HepG2 (cell line): ENCODE data around the gene NCOA4. TPM values are rescaled to one million over a fixed set of nuclear protein-coding genes. Genes with fewer than 3 reads are reported as not detected.

Source experiments
- ATAC-seq: fragments of 200-7000 bp; cut with Tn5 transposase; 3 replicates; pipeline ENCODE4 v1.9.1; 2020; ENCODE audit warnings: mild to moderate bottlenecking, moderate library complexity
- BruUV-seq: library from RNA; stranded (reverse); fragments of 400-500 nt; replicated peaks from 2 replicates; lab custom pipeline; 2021; lab: Mats Ljungman, UMichigan
- CTCF ChIA-PET: fragments of 300-600 bp; formaldehyde crosslinking; extraction: SDS; loops from one replicate; lab custom pipeline; 2021; ENCODE audit warnings: low total read pairs, inconsistent platforms, low intra/inter-chr PET ratio; lab: Yijun Ruan, JAX
- POLR2A ChIA-PET: fragments of 350-600 bp; sonication (Branson Sonifier 250); formaldehyde crosslinking; loops from one replicate; lab custom pipeline; 2020; ENCODE audit warnings: antibody characterized with exemption, inconsistent platforms; lab: Yijun Ruan, JAX
- DNase-seq: peaks from one replicate; pipeline ENCODE4 v3.0.0-alpha.2; 2015; ENCODE audit warnings: low spot score
- FAIRE-seq: peaks from 3 replicates; lab custom pipeline; 2011; peaks lifted over from hg19 to GRCh38; lab: Jason Lieb, UNC
- H2AFZ ChIP-seq: one replicate; pipeline ENCODE4 v1.6.1; 2011; ENCODE audit warnings: low read length, inconsistent platforms
- H3K27ac ChIP-seq: fragments of 300-600 bp; 3 replicates; pipeline ENCODE4 v1.8.0; 2011; ENCODE audit warnings: mixed run types, mild to moderate bottlenecking, mixed read lengths, low read length, inconsistent platforms; ENCODE audit not compliant: insufficient read depth; ENCODE audit errors: extremely low read length
- H3K27me3 ChIP-seq, 2 experiments: fragments of 200-600 bp in 1 of 2; 2 replicates in 1 of 2; 3 replicates in 1 of 2; pipeline versions ENCODE4 v1.6.0 to v1.8.0; 2011; ENCODE audit warnings: low read length in 2 of 2, mild to moderate bottlenecking in 2 of 2, moderate library complexity in 2 of 2, inconsistent platforms in 1 of 2; ENCODE audit not compliant: insufficient read depth in 2 of 2, control insufficient read depth in 1 of 2
- H3K36me3 ChIP-seq, 2 experiments: fragments of 200-600 bp in 1 of 2; replicated peaks in 1 of 2; 2 replicates in 1 of 2; 3 replicates in 1 of 2; pipeline versions ENCODE4 v1.5.1 to v1.8.0; 2011; ENCODE audit warnings: low read length in 2 of 2, inconsistent platforms in 1 of 2; ENCODE audit not compliant: insufficient read depth in 2 of 2, control insufficient read depth in 1 of 2
- H3K4me1 ChIP-seq: 2 replicates; pipeline ENCODE4 v1.5.1; 2012; ENCODE audit warnings: low read length, inconsistent platforms; ENCODE audit not compliant: insufficient read depth
- H3K4me2 ChIP-seq: 2 replicates; pipeline ENCODE4 v1.6.0; 2011; ENCODE audit warnings: low read depth, low read length, inconsistent platforms
- H3K4me3 ChIP-seq, 3 experiments: fragments of 200-600 bp in 1 of 3; sonication (generic), shearing (Covaris generic) in 1 of 3; replicated peaks in 1 of 3; 2 replicates each; pipeline ENCODE4 v1.5.1; 2011 to 2016; ENCODE audit warnings: low read length in 3 of 3, inconsistent platforms in 2 of 3, low read depth in 2 of 3, mild to moderate bottlenecking in 2 of 3, control low read depth in 1 of 3, mixed read lengths in 1 of 3; ENCODE audit not compliant: insufficient read depth in 1 of 3
- H3K79me2 ChIP-seq: one replicate; pipeline ENCODE4 v1.6.1; 2011; ENCODE audit warnings: low read length, inconsistent platforms; ENCODE audit not compliant: insufficient read depth
- H3K9ac ChIP-seq: 2 replicates; pipeline ENCODE4 v1.6.0; 2011; ENCODE audit warnings: mild to moderate bottlenecking, low read depth, low read length, inconsistent platforms; ENCODE audit not compliant: insufficient read depth
- H3K9me3 ChIP-seq: 2 replicates; pipeline ENCODE4 v1.5.1; 2012; ENCODE audit warnings: mild to moderate bottlenecking, low read length
- H4K20me1 ChIP-seq: 2 replicates; pipeline ENCODE4 v1.6.0; 2011; ENCODE audit warnings: inconsistent platforms, mild to moderate bottlenecking, low read length, moderate library complexity; ENCODE audit not compliant: insufficient read depth
- DNMT3B ChIP-seq: conservative IDR thresholded peaks from 2 replicates; pipeline ENCODE4 v1.6.1; 2016; ENCODE audit warnings: missing biosample characterization, control low read depth
- ELF4 ChIP-seq: sonication (generic); formaldehyde crosslinking; IDR thresholded peaks from 2 replicates; pipeline ENCODE4 v1.5.0; 2020; ENCODE audit warnings: missing genetic modification reagents, mild to moderate bottlenecking, moderate library complexity, borderline replicate concordance
- HCFC1 ChIP-seq: fragments of 150-350 bp; IDR thresholded peaks from 2 replicates; pipeline ENCODE4 v1.6.1; 2014; ENCODE audit warnings: low read depth, low read length
- PHF8 ChIP-seq: sonication (generic); formaldehyde crosslinking; IDR thresholded peaks from 2 replicates; pipeline ENCODE4 v1.5.0; 2020; ENCODE audit warnings: missing genetic modification reagents
- SMAD1 ChIP-seq: sonication (generic); formaldehyde crosslinking; IDR thresholded peaks from 2 replicates; pipeline ENCODE4 v1.4.0; 2020; ENCODE audit warnings: missing genetic modification reagents, low read depth, mild to moderate bottlenecking, borderline replicate concordance
- THYN1 ChIP-seq: sonication (generic); formaldehyde crosslinking; IDR thresholded peaks from 2 replicates; pipeline ENCODE4 v1.8.1; 2023; ENCODE audit warnings: low read depth, mild to moderate bottlenecking, moderate library complexity, missing genetic modification reagents, borderline replicate concordance
- ZNF207 ChIP-seq: fragments of 450-650 bp; IDR thresholded peaks from 2 replicates; pipeline ENCODE4 v1.6.1; 2016; ENCODE audit warnings: antibody characterized with exemption, borderline replicate concordance
- ZNF546 ChIP-seq: sonication (generic); formaldehyde crosslinking; conservative IDR thresholded peaks from 2 replicates; pipeline ENCODE4 v1.8.1; 2023; ENCODE audit warnings: mild to moderate bottlenecking, missing genetic modification reagents
- ZNF564 ChIP-seq: sonication (generic); formaldehyde crosslinking; IDR thresholded peaks from 2 replicates; pipeline ENCODE4 v1.8.1; 2023; ENCODE audit warnings: mild to moderate bottlenecking, missing genetic modification reagents
- ZNF660 ChIP-seq: sonication (generic); formaldehyde crosslinking; IDR thresholded peaks from 2 replicates; pipeline ENCODE4 v1.5.1; 2020; ENCODE audit warnings: mild to moderate bottlenecking, low read depth, missing genetic modification reagents, borderline replicate concordance
- WGBS: methylation state at CpG from one replicate; pipeline ENCODE4 v1.1.6; 2017; ENCODE audit warnings: low lambda C conversion rate; 5-methylcytosine and 5-hydroxymethylcytosine counted together
- in situ Hi-C: cut with HindIII; loops from 2 replicates; pipeline ENCODE4 v1.10.0; 2017; ENCODE audit warnings: low pct_unique_long_range_greater_than_20kb; ENCODE audit not compliant: extremely low pct_ligation_motif_present
- intact Hi-C: fragments of 100-400 bp; cut with micrococcal nuclease; formaldehyde crosslinking; loops from one replicate; pipeline ENCODE4 v1.10.0; 2022; ENCODE audit not compliant: unreplicated experiment
- polyA plus RNA-seq, 8 experiments: library from polyadenylated mRNA; depleted of rRNA in 3 of 8; stranded (reverse) in 7 of 8; unstranded in 1 of 8; fragments of >200 nt; fragmentation: Illumina TruSeq in 4 of 8; extraction: Trizol in 4 of 8; gene quantifications; 2 replicates each; pipeline versions ENCODE4 v1.2.1 to v1.2.3, GENCODE V29; 2011 to 2016; ENCODE audit warnings: low read depth in 4 of 8, missing spikeins in 1 of 8, mixed read lengths in 1 of 8; ENCODE audit not compliant: insufficient read depth in 1 of 8
- total RNA-seq, 5 experiments: library from RNA; depleted of rRNA; stranded (reverse); fragments of >200 nt; fragmentation: Illumina TruSeq; extraction: Trizol; gene quantifications; 2 replicates each; pipeline ENCODE4 v1.2.3, GENCODE V29; 2016; ENCODE audit warnings: low read depth in 1 of 5
- TF ChIP-seq, protein P1 (sequence below): sonication (generic); formaldehyde crosslinking; IDR thresholded peaks from 2 replicates; pipeline ENCODE4 v1.8.0; 2022; ENCODE audit warnings: mild to moderate bottlenecking, missing genetic modification reagents
- TF ChIP-seq, protein P2 (sequence below): sonication (generic); formaldehyde crosslinking; IDR thresholded peaks from 2 replicates; pipeline ENCODE4 v1.9.0; 2022; ENCODE audit warnings: low read depth, missing genetic modification reagents
- TF ChIP-seq, protein P3 (sequence below): sonication (generic); formaldehyde crosslinking; IDR thresholded peaks from 2 replicates; pipeline ENCODE4 v1.4.0; 2020; ENCODE audit warnings: missing genetic modification reagents, borderline replicate concordance
- TF ChIP-seq, protein P4 (sequence below): sonication (generic); formaldehyde crosslinking; IDR thresholded peaks from 2 replicates; pipeline ENCODE4 v1.5.0; 2020; ENCODE audit warnings: mild to moderate bottlenecking, missing genetic modification reagents

Gene NCOA4
- total and polyA plus RNA-seq, 2 of the 13 experiments (the other 11 are each of a cell fraction or from before 2014, with no cell fraction given), result 306 to 400 TPM

DNA sequence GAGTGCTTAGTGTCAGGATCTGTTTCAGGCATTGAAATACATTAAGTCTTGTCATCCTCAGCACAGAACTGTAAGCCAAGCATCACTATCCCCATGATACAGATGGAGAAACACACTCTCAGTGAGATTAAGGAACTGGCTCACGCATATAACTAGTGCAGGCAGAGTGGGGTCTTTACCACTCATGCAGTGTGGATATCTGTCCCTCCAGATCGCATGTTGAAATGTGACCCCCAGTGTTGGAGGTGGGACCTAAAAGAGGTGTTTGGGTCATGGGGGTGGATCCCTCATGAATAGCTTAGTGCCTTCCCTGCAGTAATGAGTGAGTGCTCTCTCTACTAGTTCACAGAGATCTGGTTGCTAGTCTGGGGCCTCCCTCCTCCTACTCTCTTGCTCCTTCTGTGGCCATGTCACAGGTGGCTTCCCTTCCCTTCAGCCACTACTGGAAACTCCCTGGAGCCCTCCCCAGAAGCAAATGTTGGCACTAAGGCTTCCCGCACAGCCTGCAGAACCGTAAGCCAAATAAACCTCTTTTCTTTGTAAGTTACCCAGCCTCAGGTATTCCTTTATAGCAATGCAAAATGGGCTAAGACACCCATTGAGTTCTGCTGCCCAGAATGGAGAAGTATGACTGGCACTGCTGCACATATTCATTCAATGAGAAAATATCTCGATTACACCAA lies 47.4 kb upstream of the NCOA4 start:
- Histone ChIP-seq H3K79me2 (no peaks in the 10 kb centered on the region), H3K4me3 (no peak overlapping the region), H4K20me1 (no peaks in the 10 kb centered on the region), H3K9ac (no peak overlapping the region), H3K4me1 (peaks cover 47% of the 10 kb centered on the region), H2AFZ (no peak overlapping the region), H3K27ac (no peak overlapping the region), H3K36me3 (no peaks in the 10 kb centered on the region), H3K27me3 (no peaks in the 10 kb centered on the region; a peak in 1 of 5 replicates), H3K9me3 (0 out of 2 replicates have a peak, but pooled peaks cover 7% of the 10 kb centered on the region), H3K4me2 (peak overlapping the region; percentile 8; the same call in 1 of the 2 replicates)
- DNase-seq (no peak), FAIRE-seq (no peak), ATAC-seq (peak; percentile 60)
- 48% methylated on average over 5 of the region's 5 CpGs for WGBS
- ChIA-PET POLR2A (no interaction called here), CTCF (no interaction called here)
- intact Hi-C loops (no loop called here), in situ Hi-C loops (no loop called here)
- TF ChIP-seq SMAD1 (CRISPR knock-in tag), result no peak
- TF ChIP-seq ZNF564, result no peak
- TF ChIP-seq, protein P1, sequence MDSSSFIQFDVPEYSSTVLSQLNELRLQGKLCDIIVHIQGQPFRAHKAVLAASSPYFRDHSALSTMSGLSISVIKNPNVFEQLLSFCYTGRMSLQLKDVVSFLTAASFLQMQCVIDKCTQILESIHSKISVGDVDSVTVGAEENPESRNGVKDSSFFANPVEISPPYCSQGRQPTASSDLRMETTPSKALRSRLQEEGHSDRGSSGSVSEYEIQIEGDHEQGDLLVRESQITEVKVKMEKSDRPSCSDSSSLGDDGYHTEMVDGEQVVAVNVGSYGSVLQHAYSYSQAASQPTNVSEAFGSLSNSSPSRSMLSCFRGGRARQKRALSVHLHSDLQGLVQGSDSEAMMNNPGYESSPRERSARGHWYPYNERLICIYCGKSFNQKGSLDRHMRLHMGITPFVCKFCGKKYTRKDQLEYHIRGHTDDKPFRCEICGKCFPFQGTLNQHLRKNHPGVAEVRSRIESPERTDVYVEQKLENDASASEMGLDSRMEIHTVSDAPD (CRISPR knock-in tag), result no peak
- no peak for TF ChIP-seq PHF8 (CRISPR knock-in tag)
- TF ChIP-seq THYN1, result no peak
- TF ChIP-seq, protein P2, sequence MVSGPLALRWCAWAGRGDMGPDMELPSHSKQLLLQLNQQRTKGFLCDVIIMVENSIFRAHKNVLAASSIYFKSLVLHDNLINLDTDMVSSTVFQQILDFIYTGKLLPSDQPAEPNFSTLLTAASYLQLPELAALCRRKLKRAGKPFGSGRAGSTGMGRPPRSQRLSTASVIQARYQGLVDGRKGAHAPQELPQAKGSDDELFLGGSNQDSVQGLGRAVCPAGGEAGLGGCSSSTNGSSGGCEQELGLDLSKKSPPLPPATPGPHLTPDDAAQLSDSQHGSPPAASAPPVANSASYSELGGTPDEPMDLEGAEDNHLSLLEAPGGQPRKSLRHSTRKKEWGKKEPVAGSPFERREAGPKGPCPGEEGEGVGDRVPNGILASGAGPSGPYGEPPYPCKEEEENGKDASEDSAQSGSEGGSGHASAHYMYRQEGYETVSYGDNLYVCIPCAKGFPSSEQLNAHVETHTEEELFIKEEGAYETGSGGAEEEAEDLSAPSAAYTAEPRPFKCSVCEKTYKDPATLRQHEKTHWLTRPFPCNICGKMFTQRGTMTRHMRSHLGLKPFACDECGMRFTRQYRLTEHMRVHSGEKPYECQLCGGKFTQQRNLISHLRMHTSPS, result no peak
- no peak for TF ChIP-seq DNMT3B (CRISPR knock-in tag)
- no peak for TF ChIP-seq ZNF660 (CRISPR knock-in tag)
- TF ChIP-seq ELF4, result no peak
- TF ChIP-seq, protein P3, sequence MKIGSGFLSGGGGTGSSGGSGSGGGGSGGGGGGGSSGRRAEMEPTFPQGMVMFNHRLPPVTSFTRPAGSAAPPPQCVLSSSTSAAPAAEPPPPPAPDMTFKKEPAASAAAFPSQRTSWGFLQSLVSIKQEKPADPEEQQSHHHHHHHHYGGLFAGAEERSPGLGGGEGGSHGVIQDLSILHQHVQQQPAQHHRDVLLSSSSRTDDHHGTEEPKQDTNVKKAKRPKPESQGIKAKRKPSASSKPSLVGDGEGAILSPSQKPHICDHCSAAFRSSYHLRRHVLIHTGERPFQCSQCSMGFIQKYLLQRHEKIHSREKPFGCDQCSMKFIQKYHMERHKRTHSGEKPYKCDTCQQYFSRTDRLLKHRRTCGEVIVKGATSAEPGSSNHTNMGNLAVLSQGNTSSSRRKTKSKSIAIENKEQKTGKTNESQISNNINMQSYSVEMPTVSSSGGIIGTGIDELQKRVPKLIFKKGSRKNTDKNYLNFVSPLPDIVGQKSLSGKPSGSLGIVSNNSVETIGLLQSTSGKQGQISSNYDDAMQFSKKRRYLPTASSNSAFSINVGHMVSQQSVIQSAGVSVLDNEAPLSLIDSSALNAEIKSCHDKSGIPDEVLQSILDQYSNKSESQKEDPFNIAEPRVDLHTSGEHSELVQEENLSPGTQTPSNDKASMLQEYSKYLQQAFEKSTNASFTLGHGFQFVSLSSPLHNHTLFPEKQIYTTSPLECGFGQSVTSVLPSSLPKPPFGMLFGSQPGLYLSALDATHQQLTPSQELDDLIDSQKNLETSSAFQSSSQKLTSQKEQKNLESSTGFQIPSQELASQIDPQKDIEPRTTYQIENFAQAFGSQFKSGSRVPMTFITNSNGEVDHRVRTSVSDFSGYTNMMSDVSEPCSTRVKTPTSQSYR (CRISPR knock-in tag), result no peak
- TF ChIP-seq ZNF546, result no peak
- no peak for TF ChIP-seq HCFC1
- TF ChIP-seq, protein P4, sequence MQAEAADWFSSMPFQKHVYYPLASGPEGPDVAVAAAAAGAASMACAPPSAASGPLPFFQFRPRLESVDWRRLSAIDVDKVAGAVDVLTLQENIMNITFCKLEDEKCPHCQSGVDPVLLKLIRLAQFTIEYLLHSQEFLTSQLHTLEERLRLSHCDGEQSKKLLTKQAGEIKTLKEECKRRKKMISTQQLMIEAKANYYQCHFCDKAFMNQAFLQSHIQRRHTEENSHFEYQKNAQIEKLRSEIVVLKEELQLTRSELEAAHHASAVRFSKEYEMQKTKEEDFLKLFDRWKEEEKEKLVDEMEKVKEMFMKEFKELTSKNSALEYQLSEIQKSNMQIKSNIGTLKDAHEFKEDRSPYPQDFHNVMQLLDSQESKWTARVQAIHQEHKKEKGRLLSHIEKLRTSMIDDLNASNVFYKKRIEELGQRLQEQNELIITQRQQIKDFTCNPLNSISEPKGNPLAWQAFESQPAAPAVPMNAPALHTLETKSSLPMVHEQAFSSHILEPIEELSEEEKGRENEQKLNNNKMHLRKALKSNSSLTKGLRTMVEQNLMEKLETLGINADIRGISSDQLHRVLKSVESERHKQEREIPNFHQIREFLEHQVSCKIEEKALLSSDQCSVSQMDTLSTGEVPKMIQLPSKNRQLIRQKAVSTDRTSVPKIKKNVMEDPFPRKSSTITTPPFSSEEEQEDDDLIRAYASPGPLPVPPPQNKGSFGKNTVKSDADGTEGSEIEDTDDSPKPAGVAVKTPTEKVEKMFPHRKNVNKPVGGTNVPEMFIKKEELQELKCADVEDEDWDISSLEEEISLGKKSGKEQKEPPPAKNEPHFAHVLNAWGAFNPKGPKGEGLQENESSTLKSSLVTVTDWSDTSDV (CRISPR knock-in tag), result no peak
- TF ChIP-seq ZNF207, result no peak
- no TSS peak for BruUV-seq
